Measurements from ENCODE around the gene PARD3B.
A peak's percentile ranks its signal among the peaks of the same experiment; 100 is the strongest.

The PARD3B gene

DNA sequence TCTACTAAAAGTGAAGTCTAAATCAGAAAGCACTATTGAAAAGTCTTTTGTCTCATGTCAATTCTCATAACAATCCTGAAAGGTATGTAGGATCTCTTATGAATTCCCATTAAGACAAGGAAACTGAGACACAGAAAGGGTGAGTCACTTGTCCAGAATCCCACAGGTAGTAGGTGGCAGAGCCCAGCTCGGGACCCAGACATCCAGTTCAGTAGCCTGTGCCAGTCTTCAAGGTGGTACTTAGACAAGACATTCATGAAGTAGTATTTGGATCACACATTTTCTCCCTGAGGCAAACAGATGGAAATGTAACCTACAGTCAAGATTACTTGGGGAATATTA, 14.8 kb upstream of the PARD3B start:
- no peaks in the 10 kb centered on the region for H3K36me3 ChIP-seq (ENCODE audit: control insufficient read depth in 4 of 4, insufficient read depth in 4 of 4, low read length in 3 of 4)
- POLR2A ChIA-PET, result interaction anchor here (0.6 kb wide), 1 partner anchor 14 kb away, joined by 7 read pairs; no protein-coding TSS in a partner anchor
- WGBS (ENCODE audit: insufficient coverage), result 80% methylated on average over 1 of the region's 1 CpG

DNA sequence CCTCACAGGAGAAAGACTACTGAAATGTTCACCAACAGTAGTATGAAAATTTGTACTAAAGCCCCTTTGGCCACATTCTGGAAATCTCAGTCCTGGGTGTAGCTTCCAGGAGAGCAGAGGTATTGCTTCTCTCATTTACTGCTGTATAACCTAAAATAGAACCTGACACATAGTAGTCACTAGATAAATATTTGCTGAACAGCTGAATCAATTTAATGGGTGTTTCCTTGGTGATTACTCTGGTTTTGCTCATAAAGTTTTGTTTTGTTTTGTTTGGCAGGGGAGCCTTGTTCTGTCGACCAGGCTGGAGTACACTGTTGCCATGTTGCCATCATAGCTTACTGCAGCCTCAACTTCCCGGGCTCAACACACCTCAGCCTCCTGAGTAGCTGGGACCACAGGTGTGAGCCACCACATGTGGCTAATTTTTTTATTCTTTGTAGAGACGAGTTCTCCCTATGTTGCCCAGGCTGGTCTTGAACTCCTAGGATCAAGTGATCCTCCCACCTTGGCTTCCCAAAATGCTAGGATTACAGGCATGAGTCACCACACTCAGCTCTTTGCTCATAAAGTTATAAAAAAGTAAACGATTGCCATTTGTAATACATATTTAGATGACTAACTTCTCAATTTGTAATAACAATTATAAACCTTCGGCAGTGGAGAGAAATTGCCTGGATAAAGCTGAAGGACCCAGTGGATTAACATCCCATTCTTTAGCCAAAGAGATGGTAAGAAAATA, 11.5 kb upstream of the PARD3B start:
- ChIA-PET POLR2A (no interaction called here), CTCF (interaction anchor here (1.0 kb wide), 1 partner anchor 9 kb away, joined by 3 read pairs; no protein-coding TSS in a partner anchor)
- Histone ChIP-seq H3K27ac (ENCODE audit: insufficient read depth in 1 of 2, low read depth in 1 of 2, low read length in 2 of 2, poor library complexity in 1 of 2, severe bottlenecking in 2 of 2) (no peak overlapping the region), H3K36me3 (ENCODE audit: control insufficient read depth in 4 of 4, insufficient read depth in 4 of 4, low read length in 3 of 4) (no peaks in the 10 kb centered on the region), H3K4me1 (ENCODE audit: control extremely low read depth in 1 of 4, control insufficient read depth in 4 of 4, insufficient read depth in 4 of 4, low read length in 3 of 4) (peaks cover 0 to 5% (median 2%) of the 10 kb centered on the region in 4 experiments), H3K9me3 (ENCODE audit: control extremely low read depth in 1 of 5, control insufficient read depth in 4 of 5, insufficient read depth in 2 of 5, low read depth in 1 of 5, low read length in 4 of 5) (no peaks in the 10 kb centered on the region), H3K4me3 (ENCODE audit: control insufficient read depth in 1 of 7, extremely low read depth in 1 of 7, insufficient read depth in 4 of 7, low read depth in 2 of 7, low read length in 6 of 7) (no peak overlapping the region), H3K27me3 (replicated peaks in 2 of 5; ENCODE audit: control insufficient read depth in 4 of 5, insufficient read depth in 5 of 5, low read length in 4 of 5) (no peaks in the 10 kb centered on the region)
- WGBS (ENCODE audit: insufficient coverage), result 91% methylated on average over 1 of the region's 5 CpGs
- DNase-seq, result no peak

More for the DNA sequence above, 14.8 kb upstream of the PARD3B start:
- CTCF ChIA-PET, result interaction anchor here (0.6 kb wide), 1 partner anchor 813 kb away, joined by 3 read pairs; no protein-coding TSS in a partner anchor
- no peak for DNase-seq
- Histone ChIP-seq H3K9me3 (ENCODE audit: control extremely low read depth in 1 of 5, control insufficient read depth in 4 of 5, insufficient read depth in 2 of 5, low read depth in 1 of 5, low read length in 4 of 5) (no peaks in the 10 kb centered on the region), H3K4me3 (ENCODE audit: control insufficient read depth in 1 of 7, extremely low read depth in 1 of 7, insufficient read depth in 4 of 7, low read depth in 2 of 7, low read length in 6 of 7) (no peak overlapping the region), H3K4me1 (ENCODE audit: control extremely low read depth in 1 of 4, control insufficient read depth in 4 of 4, insufficient read depth in 4 of 4, low read length in 3 of 4) (peaks cover 0 to 5% (median 2%) of the 10 kb centered on the region in 4 experiments), H3K27ac (ENCODE audit: insufficient read depth in 1 of 2, low read depth in 1 of 2, low read length in 2 of 2, poor library complexity in 1 of 2, severe bottlenecking in 2 of 2) (no peak overlapping the region), H3K27me3 (replicated peaks in 2 of 5; ENCODE audit: control insufficient read depth in 4 of 5, insufficient read depth in 5 of 5, low read length in 4 of 5) (no peaks in the 10 kb centered on the region)

- Histone ChIP-seq H3K9me3 (ENCODE audit: control extremely low read depth in 1 of 5, control insufficient read depth in 4 of 5, insufficient read depth in 2 of 5, low read depth in 1 of 5, low read length in 4 of 5) (no peaks in the 10 kb centered on the region), H3K36me3 (ENCODE audit: control insufficient read depth in 4 of 4, insufficient read depth in 4 of 4, low read length in 3 of 4) (no peaks in the 10 kb centered on the region), H3K4me1 (ENCODE audit: control extremely low read depth in 1 of 4, control insufficient read depth in 4 of 4, insufficient read depth in 4 of 4, low read length in 3 of 4) (peaks cover 0 to 5% (median 3%) of the 10 kb centered on the region in 4 experiments), H3K27ac (ENCODE audit: insufficient read depth in 1 of 2, low read depth in 1 of 2, low read length in 2 of 2, poor library complexity in 1 of 2, severe bottlenecking in 2 of 2) (no peak overlapping the region), H3K4me3 (ENCODE audit: control insufficient read depth in 1 of 7, extremely low read depth in 1 of 7, insufficient read depth in 4 of 7, low read depth in 2 of 7, low read length in 6 of 7) (no peak overlapping the region), H3K27me3 (replicated peaks in 2 of 5; ENCODE audit: control insufficient read depth in 4 of 5, insufficient read depth in 5 of 5, low read length in 4 of 5) (no peaks in the 10 kb centered on the region)
- POLR2A ChIA-PET, result no interaction called here
- no peak for DNase-seq
- CTCF ChIA-PET, result no interaction called here
- no CpG with 5 or more reads among the region's 3 CpGs for WGBS (ENCODE audit: insufficient coverage)
Measured at GRCh38 chr2:204535356-204535755, 9.9 kb upstream of the PARD3B start.

DNA sequence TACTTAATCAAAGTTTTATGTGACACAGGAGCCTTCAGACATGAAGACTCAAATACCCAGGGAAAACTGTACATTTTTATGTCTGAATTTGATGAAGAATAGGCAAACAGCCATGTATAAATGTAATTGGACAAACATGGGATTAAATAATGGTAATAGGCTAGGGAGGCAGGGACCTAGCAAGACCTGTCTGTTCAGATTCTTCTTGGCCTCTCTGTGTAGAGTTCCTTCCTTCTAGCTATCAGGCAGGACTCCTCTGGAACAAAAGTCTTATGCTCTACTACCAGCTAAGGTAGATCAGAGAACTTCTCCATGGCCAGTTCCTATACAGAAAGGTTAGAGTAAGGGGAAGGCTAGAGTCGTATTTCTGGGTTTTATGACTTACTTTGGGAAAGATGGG, 9.5 kb upstream of the PARD3B start:
- CTCF ChIA-PET, result no interaction called here
- no peaks in the 10 kb centered on the region for H3K36me3 ChIP-seq (ENCODE audit: control insufficient read depth in 4 of 4, insufficient read depth in 4 of 4, low read length in 3 of 4)
- 100% methylated on average over 1 of the region's 1 CpG for WGBS (ENCODE audit: insufficient coverage)
- POLR2A ChIA-PET, result no interaction called here
- H3K4me3 ChIP-seq (ENCODE audit: control insufficient read depth in 1 of 7, extremely low read depth in 1 of 7, insufficient read depth in 4 of 7, low read depth in 2 of 7, low read length in 6 of 7), result no peak overlapping the region
- no peaks in the 10 kb centered on the region for H3K27me3 ChIP-seq (replicated peaks in 2 of 5; ENCODE audit: control insufficient read depth in 4 of 5, insufficient read depth in 5 of 5, low read length in 4 of 5)
- DNase-seq, result no peak
- H3K4me1 ChIP-seq (ENCODE audit: control extremely low read depth in 1 of 4, control insufficient read depth in 4 of 4, insufficient read depth in 4 of 4, low read length in 3 of 4), result peaks cover 0 to 4% (median under 1%) of the 10 kb centered on the region in 4 experiments
- no peaks in the 10 kb centered on the region for H3K9me3 ChIP-seq (ENCODE audit: control extremely low read depth in 1 of 5, control insufficient read depth in 4 of 5, insufficient read depth in 2 of 5, low read depth in 1 of 5, low read length in 4 of 5)
- H3K27ac ChIP-seq (ENCODE audit: insufficient read depth in 1 of 2, low read depth in 1 of 2, low read length in 2 of 2, poor library complexity in 1 of 2, severe bottlenecking in 2 of 2), result no peak overlapping the region

DNA sequence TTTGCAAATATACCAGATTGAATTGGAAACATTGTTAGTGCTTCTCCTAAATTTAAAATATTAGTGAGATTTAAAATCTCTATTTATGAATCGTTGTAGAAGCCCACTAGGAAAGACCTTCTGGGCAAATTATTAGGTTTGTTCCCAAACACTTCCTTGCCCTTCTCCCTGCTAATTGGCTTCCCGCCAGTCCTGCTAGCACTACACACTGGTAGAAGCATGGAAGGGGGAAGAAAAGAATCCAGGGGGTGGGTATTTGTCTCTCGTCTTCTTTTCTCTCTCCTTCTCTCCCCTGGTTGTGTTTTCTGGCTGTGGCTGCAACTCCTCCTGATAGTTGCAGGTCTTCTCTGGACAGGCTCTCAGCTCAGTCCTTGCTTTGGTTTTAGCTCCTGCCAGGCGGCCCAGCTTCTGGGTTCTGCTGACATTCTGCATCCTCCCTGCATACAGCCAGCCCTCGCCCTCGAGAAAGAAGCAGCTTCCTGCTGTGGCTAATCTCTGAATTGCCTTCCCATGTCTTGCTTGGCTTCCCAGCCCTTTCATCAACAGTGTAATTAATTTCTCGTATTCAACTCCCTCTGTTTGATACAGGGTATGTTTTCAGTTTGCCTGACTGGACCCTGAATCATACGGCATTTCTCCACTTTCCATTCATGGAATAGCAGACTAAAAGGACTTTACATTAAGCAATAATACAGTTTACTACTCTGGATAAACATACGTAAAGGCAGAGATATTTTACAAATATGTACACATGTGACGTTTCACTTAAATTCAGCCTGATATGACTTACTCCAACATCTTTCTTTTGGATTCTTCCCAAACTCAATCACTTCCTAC, 6.9 kb upstream of the PARD3B start:
- Histone ChIP-seq H3K4me1 (ENCODE audit: control extremely low read depth in 1 of 4, control insufficient read depth in 4 of 4, insufficient read depth in 4 of 4, low read length in 3 of 4) (peaks cover 0 to 4% (median 0%) of the 10 kb centered on the region in 4 experiments), H3K4me3 (ENCODE audit: control insufficient read depth in 1 of 7, extremely low read depth in 1 of 7, insufficient read depth in 4 of 7, low read depth in 2 of 7, low read length in 6 of 7) (no peak overlapping the region), H3K27me3 (replicated peaks in 2 of 5; ENCODE audit: control insufficient read depth in 4 of 5, insufficient read depth in 5 of 5, low read length in 4 of 5) (peaks cover 0 to 2% (median 0%) of the 10 kb centered on the region in 5 experiments), H3K27ac (ENCODE audit: insufficient read depth in 1 of 2, low read depth in 1 of 2, low read length in 2 of 2, poor library complexity in 1 of 2, severe bottlenecking in 2 of 2) (no peak overlapping the region), H3K36me3 (ENCODE audit: control insufficient read depth in 4 of 4, insufficient read depth in 4 of 4, low read length in 3 of 4) (no peaks in the 10 kb centered on the region), H3K9me3 (ENCODE audit: control extremely low read depth in 1 of 5, control insufficient read depth in 4 of 5, insufficient read depth in 2 of 5, low read depth in 1 of 5, low read length in 4 of 5) (no peaks in the 10 kb centered on the region)
- CTCF ChIA-PET, result interaction anchor here (1.1 kb wide), 1 partner anchor 22 kb away, joined by 3 read pairs; no protein-coding TSS in a partner anchor
- no peak for DNase-seq
- POLR2A ChIA-PET, result no interaction called here
- WGBS (ENCODE audit: insufficient coverage), result 70% methylated on average over 6 of the region's 10 CpGs

DNA sequence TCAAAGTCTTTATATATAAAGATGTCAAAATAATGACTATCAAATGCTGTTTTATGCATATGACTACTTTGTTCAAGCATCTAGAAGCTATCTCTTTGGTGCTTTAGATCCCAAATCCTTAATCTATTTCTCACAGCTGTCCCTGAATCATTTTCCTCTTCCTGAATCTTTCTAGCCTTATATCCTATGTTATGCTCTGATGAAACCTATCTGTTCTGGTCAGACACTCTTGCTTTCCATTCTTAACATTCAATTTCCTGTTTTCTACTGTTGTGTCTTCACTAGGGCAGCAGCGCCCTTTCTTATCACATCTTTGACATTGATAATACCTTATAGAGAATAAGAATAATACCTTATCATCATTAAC, 6.3 kb upstream of the PARD3B start:
- Histone ChIP-seq H3K9me3 (ENCODE audit: control extremely low read depth in 1 of 5, control insufficient read depth in 4 of 5, insufficient read depth in 2 of 5, low read depth in 1 of 5, low read length in 4 of 5) (no peaks in the 10 kb centered on the region), H3K36me3 (ENCODE audit: control insufficient read depth in 4 of 4, insufficient read depth in 4 of 4, low read length in 3 of 4) (no peaks in the 10 kb centered on the region), H3K27me3 (replicated peaks in 2 of 5; ENCODE audit: control insufficient read depth in 4 of 5, insufficient read depth in 5 of 5, low read length in 4 of 5) (peaks cover 0 to 5% (median 1%) of the 10 kb centered on the region in 5 experiments), H3K27ac (ENCODE audit: insufficient read depth in 1 of 2, low read depth in 1 of 2, low read length in 2 of 2, poor library complexity in 1 of 2, severe bottlenecking in 2 of 2) (no peak overlapping the region), H3K4me1 (ENCODE audit: control extremely low read depth in 1 of 4, control insufficient read depth in 4 of 4, insufficient read depth in 4 of 4, low read length in 3 of 4) (peaks cover 0 to 4% (median 0%) of the 10 kb centered on the region in 4 experiments), H3K4me3 (ENCODE audit: control insufficient read depth in 1 of 7, extremely low read depth in 1 of 7, insufficient read depth in 4 of 7, low read depth in 2 of 7, low read length in 6 of 7) (no peak overlapping the region)
- CTCF ChIA-PET, result interaction anchor here (1.1 kb wide), 1 partner anchor 22 kb away, joined by 3 read pairs; no protein-coding TSS in a partner anchor
- no CpG with 5 or more reads among the region's 1 CpG for WGBS (ENCODE audit: insufficient coverage)
- POLR2A ChIA-PET, result no interaction called here
- peak; percentile 9 to 49 (median 39) for DNase-seq

DNA sequence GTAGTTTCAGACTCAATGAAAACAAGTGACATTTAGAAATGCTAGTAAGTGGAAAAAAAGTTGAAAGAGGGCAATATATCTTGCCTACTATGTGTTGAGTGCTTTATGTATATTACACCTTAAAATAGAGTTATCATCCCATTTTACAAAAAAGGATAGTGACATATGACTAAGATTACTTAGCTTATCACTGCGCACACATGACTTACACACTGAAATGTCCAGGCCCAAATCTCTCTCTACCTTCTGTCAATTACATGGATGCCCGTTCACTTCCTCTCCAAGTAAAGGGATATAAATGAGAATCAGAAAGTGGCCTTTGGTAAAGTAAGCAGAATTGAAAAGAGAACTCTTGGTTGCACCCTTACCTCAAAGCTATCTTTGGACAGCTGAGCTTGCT, 3.6 kb upstream of the PARD3B start:
- DNase-seq, result no peak
- CTCF ChIA-PET, result no interaction called here
- WGBS (ENCODE audit: insufficient coverage), result no CpG with 5 or more reads among the region's 2 CpGs
- Histone ChIP-seq H3K9me3 (ENCODE audit: control extremely low read depth in 1 of 5, control insufficient read depth in 4 of 5, insufficient read depth in 2 of 5, low read depth in 1 of 5, low read length in 4 of 5) (no peaks in the 10 kb centered on the region), H3K4me1 (ENCODE audit: control extremely low read depth in 1 of 4, control insufficient read depth in 4 of 4, insufficient read depth in 4 of 4, low read length in 3 of 4) (peaks cover 4 to 22% (median 15%) of the 10 kb centered on the region in 4 experiments), H3K27ac (ENCODE audit: insufficient read depth in 1 of 2, low read depth in 1 of 2, low read length in 2 of 2, poor library complexity in 1 of 2, severe bottlenecking in 2 of 2) (no peak overlapping the region), H3K27me3 (replicated peaks in 2 of 5; ENCODE audit: control insufficient read depth in 4 of 5, insufficient read depth in 5 of 5, low read length in 4 of 5) (peaks cover 0 to 12% (median 3%) of the 10 kb centered on the region in 5 experiments), H3K4me3 (ENCODE audit: control insufficient read depth in 1 of 7, extremely low read depth in 1 of 7, insufficient read depth in 4 of 7, low read depth in 2 of 7, low read length in 6 of 7) (no peak overlapping the region), H3K36me3 (ENCODE audit: control insufficient read depth in 4 of 4, insufficient read depth in 4 of 4, low read length in 3 of 4) (no peaks in the 10 kb centered on the region)
- POLR2A ChIA-PET, result no interaction called here
